ACC112 (cell line): ENCODE results near the gene URGCP.
"Not testable (repeated sequence)": the region's sequence is repeated elsewhere in the genome, so short reads cannot be mapped to it uniquely, and the experiment has no call there.

Experiments
- H2AFZ ChIP-seq: fragments of 200-600 bp; sonication (generic); one replicate; pipeline ENCODE4 v1.6.0; 2017; ENCODE audit warnings: antibody characterized with exemption, low read length; ENCODE audit not compliant: unreplicated experiment
- H3K27ac ChIP-seq: fragments of 200-600 bp; sonication (generic); 2 replicates; pipeline ENCODE4 v1.5.1; 2014; ENCODE audit warnings: low read depth, mild to moderate bottlenecking, antibody characterized with exemption, low read length, moderate library complexity
- H3K27me3 ChIP-seq: fragments of 200-600 bp; sonication (generic); 2 replicates; pipeline ENCODE4 v1.6.1; 2014; ENCODE audit warnings: mild to moderate bottlenecking, antibody characterized with exemption, low read length, moderate library complexity, mixed read lengths; ENCODE audit not compliant: insufficient read depth
- H3K36me3 ChIP-seq: fragments of 200-600 bp; sonication (generic); 2 replicates; pipeline ENCODE4 v1.6.1; 2016; ENCODE audit warnings: mild to moderate bottlenecking, antibody characterized with exemption, low read length, moderate library complexity, mixed read lengths; ENCODE audit not compliant: insufficient read depth
- H3K4me1 ChIP-seq: fragments of 200-600 bp; sonication (generic); one replicate; pipeline ENCODE4 v1.6.1; 2016; ENCODE audit warnings: low read length, mixed read lengths; ENCODE audit not compliant: insufficient read depth, unreplicated experiment, control insufficient read depth
- H3K4me3 ChIP-seq: fragments of 200-600 bp; sonication (generic); 2 replicates; pipeline ENCODE4 v1.5.1; 2014; ENCODE audit warnings: mild to moderate bottlenecking, low read depth, low read length
- H3K79me2 ChIP-seq: fragments of 200-600 bp; sonication (generic); one replicate; pipeline ENCODE4 v1.6.0; 2016; ENCODE audit warnings: low read length; ENCODE audit not compliant: control insufficient read depth, unreplicated experiment, insufficient read depth

The URGCP gene

GRCh38 chr7:43914795-43915194, 8.4 kb upstream of the URGCP start:
- Histone ChIP-seq H3K4me1 (no peaks in the 10 kb centered on the region), H2AFZ (no peak overlapping the region), H3K79me2 (no peaks in the 10 kb centered on the region), H3K27ac (no peak overlapping the region), H3K4me3 (no peak overlapping the region), H3K36me3 (no peaks in the 10 kb centered on the region; the same call in 1 of the 2 replicates), H3K27me3 (no peaks in the 10 kb centered on the region)

- Histone ChIP-seq H3K27ac (peak overlapping the region; percentile 26; the same call in 1 of the 2 replicates), H3K4me3 (peak overlapping the region; percentile 83), H3K79me2 (peaks cover 51% of the 10 kb centered on the region), H3K36me3 (no peaks in the 10 kb centered on the region; the same call in 1 of the 2 replicates), H3K4me1 (peaks cover 12% of the 10 kb centered on the region), H2AFZ (peak overlapping the region; percentile 43), H3K27me3 (no peaks in the 10 kb centered on the region)
These were observed 453 bp downstream of the URGCP start for GRCh38 chr7:43905956-43906330.

GRCh38 chr7:43905209-43905946, 1.0 kb downstream of the URGCP start:
- Histone ChIP-seq H3K27me3 (no peaks in the 10 kb centered on the region), H3K4me3 (peak overlapping the region; percentile 83), H3K27ac (peak overlapping the region; percentile 26; the same call in 1 of the 2 replicates), H3K79me2 (peaks cover 56% of the 10 kb centered on the region), H3K36me3 (no peaks in the 10 kb centered on the region; the same call in 1 of the 2 replicates), H2AFZ (peak overlapping the region; percentile 43), H3K4me1 (peaks cover 12% of the 10 kb centered on the region)

- H2AFZ ChIP-seq: no peak overlapping the region
- no peaks in the 10 kb centered on the region for H3K27me3 ChIP-seq
- H3K79me2 ChIP-seq: peaks cover 62% of the 10 kb centered on the region
- H3K36me3 ChIP-seq: no peaks in the 10 kb centered on the region; the same call in 1 of the 2 replicates
- no peak overlapping the region for H3K27ac ChIP-seq
- H3K4me1 ChIP-seq: peaks cover 12% of the 10 kb centered on the region
- peak overlapping the region; percentile 83 for H3K4me3 ChIP-seq
These were observed 1.7 kb downstream of the URGCP start for GRCh38 chr7:43904533-43905208.

- H3K4me1 ChIP-seq: peaks cover 12% of the 10 kb centered on the region
- H3K27ac ChIP-seq: no peak overlapping the region
- no peak overlapping the region for H3K4me3 ChIP-seq
- H2AFZ ChIP-seq: no peak overlapping the region
- H3K27me3 ChIP-seq: no peaks in the 10 kb centered on the region
- H3K79me2 ChIP-seq: peaks cover 73% of the 10 kb centered on the region
- H3K36me3 ChIP-seq: no peaks in the 10 kb centered on the region; the same call in 1 of the 2 replicates
These were observed 3.8 kb downstream of the URGCP start for GRCh38 chr7:43902542-43903054.

- not testable (repeated sequence) for H3K4me1 ChIP-seq, H3K27me3 ChIP-seq, H3K4me3 ChIP-seq, H3K36me3 ChIP-seq, H2AFZ ChIP-seq, H3K27ac ChIP-seq
- H3K79me2 ChIP-seq: peaks cover 79% of the 10 kb centered on the region
These were observed 7.8 kb downstream of the URGCP start for GRCh38 chr7:43898571-43898970.

GRCh38 chr7:43895847-43896415, 10.5 kb downstream of the URGCP start:
- peaks cover 74% of the 10 kb centered on the region for H3K79me2 ChIP-seq
- 0 out of 2 replicates have a peak, but pooled peaks cover 5% of the 10 kb centered on the region for H3K36me3 ChIP-seq
- H2AFZ ChIP-seq: no peak overlapping the region
- no peak overlapping the region for H3K4me3 ChIP-seq
- no peaks in the 10 kb centered on the region for H3K27me3 ChIP-seq
- no peaks in the 10 kb centered on the region for H3K4me1 ChIP-seq
- H3K27ac ChIP-seq: no peak overlapping the region

- H3K4me1 ChIP-seq: peaks cover 13% of the 10 kb centered on the region
- H3K4me3 ChIP-seq: no peak overlapping the region
- H2AFZ ChIP-seq: no peak overlapping the region
- peaks cover 69% of the 10 kb centered on the region for H3K79me2 ChIP-seq
- no peak overlapping the region for H3K27ac ChIP-seq
- no peaks in the 10 kb centered on the region for H3K27me3 ChIP-seq
- 0 out of 2 replicates have a peak, but pooled peaks cover 5% of the 10 kb centered on the region for H3K36me3 ChIP-seq
These were observed 15.1 kb downstream of the URGCP start for GRCh38 chr7:43891069-43891955.

GRCh38 chr7:43890468-43890867, 15.9 kb downstream of the URGCP start:
- Histone ChIP-seq H3K36me3 (peaks cover 7% of the 10 kb centered on the region), H3K27ac (no peak overlapping the region), H3K79me2 (peaks cover 63% of the 10 kb centered on the region), H3K4me3 (no peak overlapping the region), H2AFZ (no peak overlapping the region), H3K4me1 (peaks cover 13% of the 10 kb centered on the region), H3K27me3 (no peaks in the 10 kb centered on the region)
